A549 (cell line): Measurements from ENCODE around the gene TSHR. TPM values are rescaled to one million over a fixed set of nuclear protein-coding genes. Genes with fewer than 3 reads are reported as not detected.

Source experiments
- ATAC-seq, 2 experiments: fragments of 200-7000 bp in 1 of 2; fragments of >200 bp in 1 of 2; cut with Nextera tagmentation in 1 of 2; cut with Tn5 transposase in 1 of 2; 3 replicates each; pipeline versions ENCODE4 v1.8.0 to v1.9.1; 2018 to 2020; ENCODE audit warnings: mild to moderate bottlenecking in 1 of 2, moderate library complexity in 1 of 2
- CTCF ChIA-PET: fragments of 300-600 bp; sonication (Branson Sonifier 250); formaldehyde crosslinking; extraction: SDS; loops from one replicate; lab custom pipeline; 2021; ENCODE audit warnings: antibody characterized with exemption, inconsistent platforms; lab: Yijun Ruan, JAX
- POLR2A ChIA-PET: fragments of 350-600 bp; formaldehyde crosslinking; extraction: SDS; loops from one replicate; lab custom pipeline; 2021; ENCODE audit warnings: antibody characterized with exemption, inconsistent platforms; lab: Yijun Ruan, JAX
- DNase-seq, 2 experiments: peaks; one replicate each; pipeline versions ENCODE4 v3.0.0 to v3.0.0-alpha.2; 2011 to 2016; ENCODE audit warnings: low read depth in 1 of 2, low spot score in 1 of 2
- FAIRE-seq: peaks from 2 replicates; lab custom pipeline; 2011; peaks lifted over from hg19 to GRCh38; lab: Jason Lieb, UNC
- H3K27ac ChIP-seq, 2 experiments: fragments of >200 bp; sonication (Bioruptor Twin); formaldehyde crosslinking; 3 replicates each; pipeline ENCODE4 v1.5.1; 2016 to 2017
- H3K4me1 ChIP-seq: fragments of >200 bp; sonication (Bioruptor Twin); formaldehyde crosslinking; 3 replicates; pipeline ENCODE4 v1.6.1; 2016
- H3K4me2 ChIP-seq: fragments of >200 bp; sonication (Bioruptor Twin); formaldehyde crosslinking; 3 replicates; pipeline ENCODE4 v1.6.1; 2016
- H3K4me3 ChIP-seq: fragments of >200 bp; sonication (Bioruptor Twin); formaldehyde crosslinking; 3 replicates; pipeline ENCODE4 v1.5.1; 2016
- H3K9me3 ChIP-seq: fragments of >200 bp; sonication (Bioruptor Twin); formaldehyde crosslinking; 3 replicates; pipeline ENCODE4 v1.6.1; 2016
- CEBPB ChIP-seq, 2 experiments: fragments of >200 bp in 1 of 2; sonication (Bioruptor Twin) in 1 of 2; formaldehyde crosslinking in 1 of 2; IDR thresholded peaks; 2 replicates each; pipeline ENCODE4 v1.6.1; 2012 to 2016
- EHF ChIP-seq: fragments of 250-450 bp; sonication (Bioruptor Pico); IDR thresholded peaks from 2 replicates; pipeline ENCODE4 v1.5.0; 2020; ENCODE audit warnings: mild to moderate bottlenecking
- EHMT2 ChIP-seq: fragments of 200-600 bp; sonication (generic); IDR thresholded peaks from 2 replicates; pipeline ENCODE4 v1.6.1; 2016; ENCODE audit warnings: antibody characterized with exemption, low read depth, mild to moderate bottlenecking, moderate library complexity
- EP300 ChIP-seq, 2 experiments: fragments of >200 bp; sonication (Bioruptor Twin); formaldehyde crosslinking; IDR thresholded peaks; 2 replicates in 1 of 2; 3 replicates in 1 of 2; pipeline ENCODE4 v1.6.1; 2016 to 2017
- FOXS1 ChIP-seq: fragments of 250-450 bp; sonication (Bioruptor Pico); IDR thresholded peaks from 2 replicates; pipeline ENCODE4 v1.5.0; 2020; ENCODE audit warnings: mild to moderate bottlenecking, moderate library complexity
- GATA3 ChIP-seq: IDR thresholded peaks from 2 replicates; pipeline ENCODE4 v1.6.1; 2012; ENCODE audit warnings: borderline replicate concordance
- HEYL ChIP-seq: fragments of 250-450 bp; sonication (Bioruptor Pico); IDR thresholded peaks from 2 replicates; pipeline ENCODE4 v1.8.0; 2021; ENCODE audit warnings: mild to moderate bottlenecking, moderate library complexity
- HOXA7 ChIP-seq: fragments of 250-450 bp; sonication (Bioruptor Pico); IDR thresholded peaks from 2 replicates; pipeline ENCODE4 v1.5.0; 2020; ENCODE audit warnings: mild to moderate bottlenecking, moderate library complexity
- HOXB5 ChIP-seq: fragments of 250-450 bp; sonication (Bioruptor Pico); IDR thresholded peaks from 2 replicates; pipeline ENCODE4 v1.5.0; 2020; ENCODE audit warnings: mild to moderate bottlenecking, moderate library complexity
- KDM1A ChIP-seq: fragments of 200-600 bp; sonication (generic); IDR thresholded peaks from 2 replicates; pipeline ENCODE4 v1.6.1; 2016; ENCODE audit warnings: low read depth, mild to moderate bottlenecking
- MAFK ChIP-seq: fragments of 450-650 bp; IDR thresholded peaks from 2 replicates; pipeline ENCODE4 v1.6.1; 2014; ENCODE audit not compliant: partially characterized antibody
- MAZ ChIP-seq: fragments of 150-350 bp; IDR thresholded peaks from 2 replicates; pipeline ENCODE4 v1.6.1; 2014; ENCODE audit warnings: antibody characterized with exemption, low read depth, low read length, borderline replicate concordance
- NFE2L2 ChIP-seq: fragments of 150-350 bp; conservative IDR thresholded peaks from 2 replicates; pipeline ENCODE4 v1.6.1; 2014; ENCODE audit warnings: low read length
- RCOR1 ChIP-seq: fragments of 150-350 bp; IDR thresholded peaks from 2 replicates; pipeline ENCODE4 v1.6.1; 2014; ENCODE audit warnings: antibody characterized with exemption, low read length, low read depth
- RFX5 ChIP-seq: fragments of 450-650 bp; IDR thresholded peaks from 2 replicates; pipeline ENCODE4 v1.7.1; 2014; ENCODE audit warnings: antibody characterized with exemption, mild to moderate bottlenecking, moderate library complexity
- TP53 ChIP-seq: fragments of 250-450 bp; sonication (Bioruptor Pico); IDR thresholded peaks from 2 replicates; pipeline ENCODE4 v1.5.0; 2021; ENCODE audit warnings: mild to moderate bottlenecking, moderate library complexity
- ZC3H11A ChIP-seq: fragments of 450-650 bp; IDR thresholded peaks from 2 replicates; pipeline ENCODE4 v1.6.1; 2014; ENCODE audit warnings: antibody characterized with exemption, mild to moderate bottlenecking
- ZFP36 ChIP-seq: fragments of 450-650 bp; IDR thresholded peaks from 2 replicates; pipeline ENCODE4 v1.6.1; 2014; ENCODE audit warnings: borderline replicate concordance; ENCODE audit not compliant: partially characterized antibody
- ZNF302 ChIP-seq: fragments of 250-450 bp; sonication (Bioruptor Pico); IDR thresholded peaks from 2 replicates; pipeline ENCODE4 v1.9.0; 2021; ENCODE audit warnings: inconsistent platforms, mild to moderate bottlenecking, moderate library complexity
- WGBS: methylation state at CpG from one replicate; pipeline ENCODE4 v1.1.6; 2017; ENCODE audit errors: missing lambda C conversion rate; 5-methylcytosine and 5-hydroxymethylcytosine counted together
- polyA plus RNA-seq, 4 experiments: library from polyadenylated mRNA; depleted of rRNA in 3 of 4; stranded (reverse); fragments of >200 nt; fragmentation: RNase III in 1 of 4; extraction: RNeasy Plus Mini Kit Qiagen cat#74134 plus additional on column Dnase treatment in 1 of 4; gene quantifications; 2 replicates in 3 of 4; 3 replicates in 1 of 4; pipeline ENCODE4 v1.2.3, GENCODE V29; 2011 to 2017
- TF ChIP-seq, protein P1 (sequence below): IDR thresholded peaks from 2 replicates; pipeline ENCODE4 v1.6.1; 2012; ENCODE audit warnings: low read depth, borderline replicate concordance
- TF ChIP-seq, protein P2 (sequence below): fragments of >200 bp; sonication (Bioruptor Twin); formaldehyde crosslinking; IDR thresholded peaks from 2 replicates; pipeline ENCODE4 v1.6.1; 2016
- TF ChIP-seq, protein P3 (sequence below): fragments of 250-450 bp; sonication (Bioruptor Pico); IDR thresholded peaks from 2 replicates; pipeline ENCODE4 v1.5.0; 2021; ENCODE audit warnings: mild to moderate bottlenecking, moderate library complexity, borderline replicate concordance
- TF ChIP-seq, protein P4 (sequence below): fragments of 200-600 bp; sonication (generic); IDR thresholded peaks from 2 replicates; pipeline ENCODE4 v1.6.1; 2016; ENCODE audit warnings: antibody characterized with exemption, mild to moderate bottlenecking, moderate library complexity

The TSHR gene
- polyA plus RNA-seq, 2 of the 4 experiments (the other 2 are of a cell fraction): not detected

DNA sequence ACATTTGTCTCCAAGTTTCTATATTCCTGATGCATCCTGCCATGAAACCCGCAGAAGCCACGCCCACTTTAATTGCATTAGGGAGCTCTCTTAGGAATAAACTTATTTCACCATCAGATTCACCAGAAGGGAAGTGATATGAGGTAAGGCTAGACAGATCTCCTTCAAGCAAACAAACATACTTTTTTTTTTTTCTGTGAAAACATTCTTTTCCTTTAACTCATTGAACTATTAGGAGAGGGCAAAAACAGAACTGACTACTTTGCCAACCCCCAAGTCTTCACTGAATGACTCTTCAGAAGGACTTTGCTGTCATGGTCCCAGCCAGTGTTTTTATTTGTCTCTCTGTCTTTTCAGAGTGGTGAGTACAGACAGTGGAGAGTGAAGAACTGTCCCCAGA, 216.9 kb downstream of the TSHR start:
- DNase-seq: no peak
- Histone ChIP-seq H3K4me2 (no peak overlapping the region), H3K27ac (no peak overlapping the region), H3K4me1 (0 out of 3 replicates have a peak, but pooled peaks cover 2% of the 10 kb centered on the region), H3K9me3 (no peaks in the 10 kb centered on the region)
- POLR2A ChIA-PET: no interaction called here
- CTCF ChIA-PET: interaction anchor here (0.7 to 2.9 kb wide), 4 partner anchors 11 to 217 kb away, joined by 4 to 17 read pairs (median 9); partner anchors contain the start of gene TSHR
- TF ChIP-seq, protein P1, sequence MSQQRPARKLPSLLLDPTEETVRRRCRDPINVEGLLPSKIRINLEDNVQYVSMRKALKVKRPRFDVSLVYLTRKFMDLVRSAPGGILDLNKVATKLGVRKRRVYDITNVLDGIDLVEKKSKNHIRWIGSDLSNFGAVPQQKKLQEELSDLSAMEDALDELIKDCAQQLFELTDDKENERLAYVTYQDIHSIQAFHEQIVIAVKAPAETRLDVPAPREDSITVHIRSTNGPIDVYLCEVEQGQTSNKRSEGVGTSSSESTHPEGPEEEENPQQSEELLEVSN: no peak
- TF ChIP-seq CEBPB (IDR thresholded peaks at IDR 0.05) (no peak), ZFP36 (no peak), HOXB5 (CRISPR knock-in tag) (no peak), RFX5 (no peak), EHMT2 (no peak), NFE2L2 (no peak), TP53 (CRISPR knock-in tag) (no peak), RCOR1 (no peak), EHF (no peak), HEYL (CRISPR knock-in tag) (no peak), KDM1A (no peak), ZC3H11A (no peak)
- TF ChIP-seq, protein P2, sequence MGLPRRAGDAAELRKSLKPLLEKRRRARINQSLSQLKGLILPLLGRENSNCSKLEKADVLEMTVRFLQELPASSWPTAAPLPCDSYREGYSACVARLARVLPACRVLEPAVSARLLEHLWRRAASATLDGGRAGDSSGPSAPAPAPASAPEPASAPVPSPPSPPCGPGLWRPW: no peak
- TF ChIP-seq, protein P3, sequence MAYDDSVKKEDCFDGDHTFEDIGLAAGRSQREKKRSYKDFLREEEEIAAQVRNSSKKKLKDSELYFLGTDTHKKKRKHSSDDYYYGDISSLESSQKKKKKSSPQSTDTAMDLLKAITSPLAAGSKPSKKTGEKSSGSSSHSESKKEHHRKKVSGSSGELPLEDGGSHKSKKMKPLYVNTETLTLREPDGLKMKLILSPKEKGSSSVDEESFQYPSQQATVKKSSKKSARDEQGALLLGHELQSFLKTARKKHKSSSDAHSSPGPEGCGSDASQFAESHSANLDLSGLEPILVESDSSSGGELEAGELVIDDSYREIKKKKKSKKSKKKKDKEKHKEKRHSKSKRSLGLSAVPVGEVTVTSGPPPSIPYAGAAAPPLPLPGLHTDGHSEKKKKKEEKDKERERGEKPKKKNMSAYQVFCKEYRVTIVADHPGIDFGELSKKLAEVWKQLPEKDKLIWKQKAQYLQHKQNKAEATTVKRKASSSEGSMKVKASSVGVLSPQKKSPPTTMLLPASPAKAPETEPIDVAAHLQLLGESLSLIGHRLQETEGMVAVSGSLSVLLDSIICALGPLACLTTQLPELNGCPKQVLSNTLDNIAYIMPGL (CRISPR knock-in tag): no peak
- TF ChIP-seq, all 56 proteins: peak for 0
- FAIRE-seq (no peak), ATAC-seq (no peak)
- H3K4me3 ChIP-seq: no peak overlapping the region
- WGBS: 70% methylated on average over 2 of the region's 2 CpGs

DNA sequence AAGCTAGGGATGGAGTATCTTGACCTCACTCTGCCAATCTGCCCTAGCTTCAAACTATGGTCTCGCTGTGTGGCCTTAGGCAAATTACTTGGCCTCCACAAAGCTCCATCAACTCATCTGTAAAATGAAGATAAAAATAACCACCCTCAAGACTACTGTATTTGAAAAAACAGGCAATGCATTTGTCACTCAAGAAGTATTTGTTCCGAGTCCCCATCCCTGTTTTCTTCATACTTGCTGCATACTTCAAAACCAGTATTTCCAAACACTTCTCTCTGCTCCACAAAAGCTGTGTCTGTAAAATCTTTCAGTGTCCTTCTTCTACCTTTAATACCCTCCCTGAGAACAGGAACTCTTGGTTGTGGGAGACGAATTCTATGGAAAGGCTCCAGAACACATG, 217.5 kb downstream of the TSHR start:
- WGBS: 89% methylated on average over 3 of the region's 3 CpGs
- FAIRE-seq (no peak), DNase-seq (no peak), ATAC-seq (no peak)
- no peak overlapping the region for H3K27ac ChIP-seq
- POLR2A ChIA-PET: no interaction called here
- H3K4me1 ChIP-seq: 0 out of 3 replicates have a peak, but pooled peaks cover 2% of the 10 kb centered on the region
- H3K9me3 ChIP-seq: no peaks in the 10 kb centered on the region
- H3K4me3 ChIP-seq: no peak overlapping the region
- TF ChIP-seq GATA3 (no peak), KDM1A (no peak), MAFK (no peak), FOXS1 (no peak), MAZ (no peak), HOXA7 (CRISPR knock-in tag) (no peak), EP300 (IDR thresholded peaks at IDR 0.05) (no peak), ZNF302 (CRISPR knock-in tag) (no peak), ZC3H11A (no peak), HEYL (CRISPR knock-in tag) (no peak)
- TF ChIP-seq, protein P4, sequence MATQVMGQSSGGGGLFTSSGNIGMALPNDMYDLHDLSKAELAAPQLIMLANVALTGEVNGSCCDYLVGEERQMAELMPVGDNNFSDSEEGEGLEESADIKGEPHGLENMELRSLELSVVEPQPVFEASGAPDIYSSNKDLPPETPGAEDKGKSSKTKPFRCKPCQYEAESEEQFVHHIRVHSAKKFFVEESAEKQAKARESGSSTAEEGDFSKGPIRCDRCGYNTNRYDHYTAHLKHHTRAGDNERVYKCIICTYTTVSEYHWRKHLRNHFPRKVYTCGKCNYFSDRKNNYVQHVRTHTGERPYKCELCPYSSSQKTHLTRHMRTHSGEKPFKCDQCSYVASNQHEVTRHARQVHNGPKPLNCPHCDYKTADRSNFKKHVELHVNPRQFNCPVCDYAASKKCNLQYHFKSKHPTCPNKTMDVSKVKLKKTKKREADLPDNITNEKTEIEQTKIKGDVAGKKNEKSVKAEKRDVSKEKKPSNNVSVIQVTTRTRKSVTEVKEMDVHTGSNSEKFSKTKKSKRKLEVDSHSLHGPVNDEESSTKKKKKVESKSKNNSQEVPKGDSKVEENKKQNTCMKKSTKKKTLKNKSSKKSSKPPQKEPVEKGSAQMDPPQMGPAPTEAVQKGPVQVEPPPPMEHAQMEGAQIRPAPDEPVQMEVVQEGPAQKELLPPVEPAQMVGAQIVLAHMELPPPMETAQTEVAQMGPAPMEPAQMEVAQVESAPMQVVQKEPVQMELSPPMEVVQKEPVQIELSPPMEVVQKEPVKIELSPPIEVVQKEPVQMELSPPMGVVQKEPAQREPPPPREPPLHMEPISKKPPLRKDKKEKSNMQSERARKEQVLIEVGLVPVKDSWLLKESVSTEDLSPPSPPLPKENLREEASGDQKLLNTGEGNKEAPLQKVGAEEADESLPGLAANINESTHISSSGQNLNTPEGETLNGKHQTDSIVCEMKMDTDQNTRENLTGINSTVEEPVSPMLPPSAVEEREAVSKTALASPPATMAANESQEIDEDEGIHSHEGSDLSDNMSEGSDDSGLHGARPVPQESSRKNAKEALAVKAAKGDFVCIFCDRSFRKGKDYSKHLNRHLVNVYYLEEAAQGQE: no peak
- TF ChIP-seq, protein P3 (CRISPR knock-in tag): no peak
- H3K4me2 ChIP-seq: no peak overlapping the region
- CTCF ChIA-PET: interaction anchor here (2.9 kb wide), 1 partner anchor 176 kb away, joined by 17 read pairs; no protein-coding TSS in a partner anchor
